HG02885 (cell line): ENCODE data around the gene SMOC1.
"Not testable (repeated sequence)": the region's sequence is repeated elsewhere in the genome, so short reads cannot be mapped to it uniquely, and the experiment has no call there.

ENCODE experiments used
- ATAC-seq: cut with Tn5 transposase; IDR thresholded peaks from one replicate; pipeline ENCODE4 v1.9.1; 2021; ENCODE audit warnings: mild to moderate bottlenecking; ENCODE audit not compliant: unreplicated experiment, poor library complexity

SMOC1 gene

GRCh38 chr14:69895109-69895508, 15.9 kb downstream of the SMOC1 start:
- no peak for ATAC-seq

- ATAC-seq = no peak
Measured at GRCh38 chr14:69896080-69896479, 16.9 kb downstream of the SMOC1 start.

GRCh38 chr14:69896972-69897371, 17.8 kb downstream of the SMOC1 start:
- ATAC-seq = no peak

- no peak for ATAC-seq
Measured at GRCh38 chr14:69900603-69901002, 21.4 kb downstream of the SMOC1 start.

GRCh38 chr14:69901113-69901951, 22.1 kb downstream of the SMOC1 start:
- ATAC-seq = no peak

- ATAC-seq = not testable (repeated sequence)
Measured at GRCh38 chr14:69903046-69903445, 23.8 kb downstream of the SMOC1 start.

GRCh38 chr14:69904246-69904645, 25.0 kb downstream of the SMOC1 start:
- ATAC-seq = no peak

- no peak for ATAC-seq
Measured at GRCh38 chr14:69906201-69906600, 27.0 kb downstream of the SMOC1 start.

GRCh38 chr14:69909826-69910550, 30.8 kb downstream of the SMOC1 start:
- no peak for ATAC-seq

GRCh38 chr14:69910871-69911270, 31.7 kb downstream of the SMOC1 start:
- no peak for ATAC-seq

GRCh38 chr14:69913686-69914085, 34.5 kb downstream of the SMOC1 start:
- ATAC-seq = no peak

- ATAC-seq = no peak
Measured at GRCh38 chr14:69916396-69916795, 37.2 kb downstream of the SMOC1 start.

GRCh38 chr14:69917287-69917686, 38.1 kb downstream of the SMOC1 start:
- no peak for ATAC-seq

- ATAC-seq = no peak
Measured at GRCh38 chr14:69919815-69920214, 40.6 kb downstream of the SMOC1 start.

GRCh38 chr14:69921052-69921451, 41.8 kb downstream of the SMOC1 start:
- no peak for ATAC-seq

- ATAC-seq = no peak
Measured at GRCh38 chr14:69922198-69922597, 43.0 kb downstream of the SMOC1 start.

GRCh38 chr14:69924201-69924600, 45.0 kb downstream of the SMOC1 start:
- ATAC-seq = no peak

- no peak for ATAC-seq
Measured at GRCh38 chr14:69928111-69928523, 48.9 kb downstream of the SMOC1 start.

- no peak for ATAC-seq
Measured at GRCh38 chr14:69930780-69931379, 51.7 kb downstream of the SMOC1 start.

GRCh38 chr14:69931960-69932359, 52.7 kb downstream of the SMOC1 start:
- no peak for ATAC-seq

GRCh38 chr14:69932391-69932790, 53.2 kb downstream of the SMOC1 start:
- ATAC-seq = no peak
